Spleen (tissue), 7 donors: ENCODE data around the gene INPP5B.

Experiments used
- POLR2A ChIP-seq, 3 donors: fragments of 450-650 bp; IDR thresholded peaks; one replicate each; pipeline ENCODE4 v1.5.1; 2017; ENCODE audit warnings: antibody characterized with exemption in 3 of 3, mild to moderate bottlenecking in 1 of 3
- TF ChIP-seq, protein P1 (sequence below), 11 experiments: fragments of 200-600 bp in 7 of 11; fragments of 450-650 bp in 4 of 11; sonication (generic) in 4 of 11; IDR thresholded peaks in 8 of 11; conservative IDR thresholded peaks in 3 of 11; 1 replicate in 7 of 11; 2 replicates in 4 of 11; pipeline versions ENCODE4 v1.4.0 to v1.8.0; 2016 to 2021; ENCODE audit warnings: antibody characterized with exemption in 11 of 11, inconsistent platforms in 4 of 11, mild to moderate bottlenecking in 1 of 11
- donor health status: DM: no; HTN: no; CAD: no; lungs with moderate emphysema.
- donor health status: DM: no; HTN: no; CAD: no.
- donor health status: DM: no; HTN: no; CAD: no.

DNA sequence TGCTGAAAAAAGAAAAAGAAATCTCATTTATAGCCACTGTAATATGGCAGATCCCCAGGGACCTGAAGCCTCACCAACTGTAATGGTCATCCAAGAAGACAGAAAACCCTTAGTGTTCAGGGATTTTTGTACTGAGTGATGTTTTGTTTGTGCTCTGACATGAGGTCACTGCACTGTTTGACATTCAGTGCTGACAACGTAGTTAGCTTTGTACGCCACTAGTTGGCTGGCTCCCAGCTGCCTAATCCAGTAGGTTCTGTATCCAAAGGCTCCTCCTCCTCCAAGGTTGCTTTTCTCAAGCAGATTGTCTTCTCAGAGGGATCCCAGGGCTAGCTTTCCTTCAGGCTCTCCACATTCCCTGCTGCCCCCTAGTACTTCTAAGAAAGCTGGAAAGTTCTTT, 129.4 kb downstream of the INPP5B start:
- TF ChIP-seq, protein P1, sequence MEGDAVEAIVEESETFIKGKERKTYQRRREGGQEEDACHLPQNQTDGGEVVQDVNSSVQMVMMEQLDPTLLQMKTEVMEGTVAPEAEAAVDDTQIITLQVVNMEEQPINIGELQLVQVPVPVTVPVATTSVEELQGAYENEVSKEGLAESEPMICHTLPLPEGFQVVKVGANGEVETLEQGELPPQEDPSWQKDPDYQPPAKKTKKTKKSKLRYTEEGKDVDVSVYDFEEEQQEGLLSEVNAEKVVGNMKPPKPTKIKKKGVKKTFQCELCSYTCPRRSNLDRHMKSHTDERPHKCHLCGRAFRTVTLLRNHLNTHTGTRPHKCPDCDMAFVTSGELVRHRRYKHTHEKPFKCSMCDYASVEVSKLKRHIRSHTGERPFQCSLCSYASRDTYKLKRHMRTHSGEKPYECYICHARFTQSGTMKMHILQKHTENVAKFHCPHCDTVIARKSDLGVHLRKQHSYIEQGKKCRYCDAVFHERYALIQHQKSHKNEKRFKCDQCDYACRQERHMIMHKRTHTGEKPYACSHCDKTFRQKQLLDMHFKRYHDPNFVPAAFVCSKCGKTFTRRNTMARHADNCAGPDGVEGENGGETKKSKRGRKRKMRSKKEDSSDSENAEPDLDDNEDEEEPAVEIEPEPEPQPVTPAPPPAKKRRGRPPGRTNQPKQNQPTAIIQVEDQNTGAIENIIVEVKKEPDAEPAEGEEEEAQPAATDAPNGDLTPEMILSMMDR (IDR thresholded peaks at IDR 0.05 in 8 of 11, conservative IDR thresholded peaks at IDR 0.05 in 3 of 11) = no peak
- TF ChIP-seq POLR2A (IDR thresholded peaks at IDR 0.05) = no peak
